Stimulated activated memory B cell treated with anti-CD40 and anti-IgM and Interleukin-4, amounts not matched to agents 10 μg/mL and 1 μg/mL and 100 μg/mL, for 72 hours (primary cell): ENCODE measurements around the gene DND1.
A peak's percentile ranks its signal among the peaks of the same experiment; 100 is the strongest.
"Not testable (repeated sequence)": the region's sequence is repeated elsewhere in the genome, so short reads cannot be mapped to it uniquely, and the experiment has no call there.

Experiments
- ATAC-seq: fragments of 150-1000 bp; cut with Tn5 transposase; 2 replicates; pipeline ENCODE4 v1.10.0; 2021
- H3K27ac Mint-ChIP-seq: one replicate; pipeline ENCODE4 v1.8.0; 2022; ENCODE audit warnings: mild to moderate bottlenecking, mixed read lengths
- H3K27me3 Mint-ChIP-seq: one replicate; pipeline ENCODE4 v1.8.0; 2022; ENCODE audit warnings: mixed read lengths
- H3K36me3 Mint-ChIP-seq: one replicate; pipeline ENCODE4 v1.8.0; 2022; ENCODE audit warnings: mixed read lengths
- H3K4me1 Mint-ChIP-seq: one replicate; pipeline ENCODE4 v1.8.0; 2022; ENCODE audit warnings: mixed read lengths
- H3K4me3 Mint-ChIP-seq: one replicate; pipeline ENCODE4 v1.8.0; 2022; ENCODE audit warnings: mild to moderate bottlenecking, moderate library complexity, mixed read lengths
- H3K9me3 Mint-ChIP-seq: one replicate; pipeline ENCODE4 v1.8.0; 2022; ENCODE audit warnings: mixed read lengths

Gene DND1

GRCh38 chr5:140639148-140639981 lies 34.0 kb downstream of the DND1 start, which contains the start of gene TMCO6:
Gene TMCO6, plus strand, starts transcription at chr5:140639451. Its CDS starts 77 bp downstream, at chr5:140639528.
- H3K27me3 Mint-ChIP-seq, result no peaks in the 10 kb centered on the region
- peaks cover 43% of the 10 kb centered on the region for H3K4me1 Mint-ChIP-seq
- peak within 1 kb of the TSS; percentile 90 for H3K27ac Mint-ChIP-seq
- no peaks in the 10 kb centered on the region for H3K9me3 Mint-ChIP-seq
- peak; percentile 96 for ATAC-seq
- peaks cover 32% of the 10 kb centered on the region for H3K36me3 Mint-ChIP-seq
- peak within 1 kb of the TSS; percentile 87 for H3K4me3 Mint-ChIP-seq

- H3K27me3 Mint-ChIP-seq, H3K9me3 Mint-ChIP-seq, ATAC-seq: not testable (repeated sequence)
- H3K36me3 Mint-ChIP-seq, result peaks cover 27% of the 10 kb centered on the region
- peaks cover 43% of the 10 kb centered on the region for H3K4me1 Mint-ChIP-seq
- H3K4me3 Mint-ChIP-seq, result peak overlapping the region; percentile 87
- H3K27ac Mint-ChIP-seq, result peak overlapping the region; percentile 90
Measured at GRCh38 chr5:140638898-140639147, 34.6 kb downstream of the DND1 start.

GRCh38 chr5:140637371-140638100 lies 35.8 kb downstream of the DND1 start:
- Mint-ChIP-seq H3K36me3 (peaks cover 16% of the 10 kb centered on the region), H3K4me1 (peaks cover 47% of the 10 kb centered on the region), H3K4me3 (no peak overlapping the region), H3K27me3 (no peaks in the 10 kb centered on the region), H3K27ac (peak overlapping the region; percentile 90), H3K9me3 (no peaks in the 10 kb centered on the region)
- ATAC-seq, result no peak

GRCh38 chr5:140635291-140636257 lies 37.8 kb downstream of the DND1 start:
- no peaks in the 10 kb centered on the region for H3K36me3 Mint-ChIP-seq
- peaks cover 36% of the 10 kb centered on the region for H3K4me1 Mint-ChIP-seq
- no peak for ATAC-seq
- H3K27me3 Mint-ChIP-seq, result peaks cover 9% of the 10 kb centered on the region
- H3K4me3 Mint-ChIP-seq, result no peak overlapping the region
- H3K27ac Mint-ChIP-seq, result no peak overlapping the region
- no peaks in the 10 kb centered on the region for H3K9me3 Mint-ChIP-seq

GRCh38 chr5:140634103-140634502 lies 39.3 kb downstream of the DND1 start:
- H3K36me3 Mint-ChIP-seq, result no peaks in the 10 kb centered on the region
- ATAC-seq, result no peak
- peaks cover 9% of the 10 kb centered on the region for H3K27me3 Mint-ChIP-seq
- no peak overlapping the region for H3K27ac Mint-ChIP-seq
- no peaks in the 10 kb centered on the region for H3K9me3 Mint-ChIP-seq
- no peak overlapping the region for H3K4me3 Mint-ChIP-seq
- peaks cover 26% of the 10 kb centered on the region for H3K4me1 Mint-ChIP-seq

- Mint-ChIP-seq H3K36me3 (no peaks in the 10 kb centered on the region), H3K27me3 (peaks cover 9% of the 10 kb centered on the region), H3K4me3 (peak overlapping the region; percentile 77), H3K27ac (peak overlapping the region; percentile 21), H3K4me1 (peaks cover 20% of the 10 kb centered on the region), H3K9me3 (no peaks in the 10 kb centered on the region)
- no peak for ATAC-seq
Measured at GRCh38 chr5:140633501-140633900, 39.9 kb downstream of the DND1 start.

DNA sequence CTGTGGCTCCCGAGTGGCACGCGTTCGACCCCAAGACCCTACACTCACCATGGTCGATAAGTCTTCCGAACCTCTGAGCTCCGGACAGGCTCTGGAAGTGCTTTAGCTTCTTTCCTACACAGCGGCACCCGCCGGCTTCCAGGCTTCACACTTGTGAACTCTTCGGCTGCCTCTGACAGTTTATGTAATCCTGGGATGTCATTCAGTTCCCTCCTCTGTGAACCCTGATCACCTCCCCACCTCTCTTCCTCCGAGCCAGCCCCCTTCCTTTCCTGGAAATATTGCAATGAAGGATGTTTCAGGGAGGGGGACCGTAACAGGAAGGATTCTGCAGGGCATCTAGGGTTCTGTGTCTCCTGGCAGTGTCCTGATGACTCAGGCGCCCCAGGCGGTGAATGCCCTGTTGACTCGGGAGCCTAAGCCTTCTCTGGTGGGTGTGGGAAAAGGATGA lies 40.3 kb downstream of the DND1 start, which contains the start of gene CD14:
CD14 (minus strand) TSS at position 155 of the 451 bp plus-strand sequence; CDS start at position 51, 104 bp downstream.
- Mint-ChIP-seq H3K9me3 (no peaks in the 10 kb centered on the region), H3K27ac (peak within 1 kb of the TSS; percentile 21), H3K4me3 (peak within 1 kb of the TSS; percentile 77), H3K36me3 (peaks cover 3% of the 10 kb centered on the region), H3K27me3 (peaks cover 9% of the 10 kb centered on the region), H3K4me1 (peaks cover 19% of the 10 kb centered on the region)
- no peak for ATAC-seq

DNA sequence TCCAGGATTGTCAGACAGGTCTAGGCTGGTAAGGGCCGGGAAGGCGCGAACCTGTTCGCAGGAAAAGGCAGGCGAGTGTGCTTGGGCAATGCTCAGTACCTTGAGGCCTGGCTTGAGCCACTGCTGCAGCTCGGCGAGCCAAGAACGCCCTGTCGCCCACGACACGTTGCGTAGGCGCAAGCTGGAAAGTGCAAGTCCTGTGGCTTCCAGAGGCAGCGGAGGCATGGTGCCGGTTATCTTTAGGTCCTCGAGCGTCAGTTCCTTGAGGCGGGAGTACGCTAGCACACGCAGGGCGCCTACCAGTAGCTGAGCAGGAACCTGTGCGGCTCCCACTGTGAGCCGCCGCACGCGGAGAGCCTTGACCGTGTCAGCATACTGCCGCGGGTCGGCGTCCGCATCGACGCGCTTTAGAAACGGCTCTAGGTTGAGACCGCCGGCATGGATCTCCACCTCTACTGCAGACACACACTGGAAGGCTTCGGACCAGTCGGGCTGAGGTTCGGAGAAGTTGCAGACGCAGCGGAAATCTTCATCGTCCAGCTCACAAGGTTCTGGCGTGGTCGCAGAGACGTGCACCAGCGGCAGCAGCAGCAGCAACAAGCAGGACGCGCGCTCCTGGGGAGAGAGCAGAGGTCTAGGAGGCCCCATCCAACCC lies 40.9 kb downstream of the DND1 start:
- Mint-ChIP-seq H3K4me3 (peak overlapping the region; percentile 77), H3K27me3 (peaks cover 9% of the 10 kb centered on the region), H3K9me3 (no peaks in the 10 kb centered on the region), H3K4me1 (peaks cover 19% of the 10 kb centered on the region), H3K27ac (peak overlapping the region; percentile 21), H3K36me3 (peaks cover 5% of the 10 kb centered on the region)
- peak; percentile 83 for ATAC-seq

DNA sequence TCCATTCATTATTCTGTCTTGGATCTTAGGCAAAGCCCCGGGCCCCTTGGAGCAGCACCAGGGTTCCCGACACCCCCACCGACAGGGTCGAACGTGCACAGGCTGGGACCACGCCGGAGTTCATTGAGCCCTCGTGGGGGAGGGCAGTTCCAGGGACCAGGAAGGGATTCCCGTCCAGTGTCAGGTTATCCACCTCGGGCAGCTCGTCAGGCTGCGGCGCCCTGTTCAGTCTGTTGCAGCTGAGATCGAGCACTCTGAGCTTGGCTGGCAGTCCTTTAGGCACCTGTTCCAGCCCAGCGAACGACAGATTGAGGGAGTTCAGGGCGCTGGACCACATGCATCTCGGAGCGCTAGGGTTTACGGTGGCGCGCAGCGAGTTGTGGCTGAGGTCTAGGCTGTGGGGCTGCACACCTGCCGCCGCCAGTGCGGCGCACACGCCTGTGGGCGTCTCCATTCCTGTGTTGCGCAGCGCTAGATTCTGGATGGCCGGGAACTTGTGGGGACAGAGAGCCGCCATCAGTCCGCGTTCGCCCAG lies 41.5 kb downstream of the DND1 start:
- Mint-ChIP-seq H3K27ac (peak overlapping the region; percentile 21), H3K4me1 (peaks cover 19% of the 10 kb centered on the region), H3K4me3 (peak overlapping the region; percentile 77), H3K36me3 (peaks cover 5% of the 10 kb centered on the region), H3K27me3 (peaks cover 9% of the 10 kb centered on the region), H3K9me3 (no peaks in the 10 kb centered on the region)
- ATAC-seq, result peak; percentile 76

DNA sequence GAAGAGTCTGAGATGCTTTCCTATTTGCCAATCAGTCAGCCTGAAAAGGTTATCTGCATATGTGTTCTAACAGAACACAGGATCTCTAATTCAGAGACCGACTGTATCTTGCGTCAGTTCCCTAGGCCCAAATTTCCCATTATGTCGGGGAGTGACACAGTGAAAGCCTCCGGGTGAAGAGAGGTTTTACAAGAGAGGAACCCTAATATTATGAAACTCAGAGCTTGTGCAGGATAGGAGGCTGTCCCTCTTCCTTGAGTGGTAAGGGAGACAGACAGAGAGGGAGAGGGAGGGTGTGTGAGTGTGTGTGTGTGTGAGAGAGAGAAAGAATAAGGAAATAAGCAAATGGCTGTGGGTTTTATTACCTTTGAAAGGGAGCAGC lies 42.3 kb downstream of the DND1 start:
- peaks cover 5% of the 10 kb centered on the region for H3K36me3 Mint-ChIP-seq
- H3K9me3 Mint-ChIP-seq, result no peaks in the 10 kb centered on the region
- H3K27me3 Mint-ChIP-seq, result peaks cover 9% of the 10 kb centered on the region
- H3K27ac Mint-ChIP-seq, result no peak overlapping the region
- ATAC-seq, result no peak
- peaks cover 19% of the 10 kb centered on the region for H3K4me1 Mint-ChIP-seq
- H3K4me3 Mint-ChIP-seq, result peak overlapping the region; percentile 10

GRCh38 chr5:140630292-140631035 lies 42.9 kb downstream of the DND1 start:
- H3K27ac Mint-ChIP-seq, result no peak overlapping the region
- H3K4me3 Mint-ChIP-seq, result no peak overlapping the region
- no peak for ATAC-seq
- H3K27me3 Mint-ChIP-seq, result peaks cover 9% of the 10 kb centered on the region
- H3K36me3 Mint-ChIP-seq, result peaks cover 5% of the 10 kb centered on the region
- peaks cover 19% of the 10 kb centered on the region for H3K4me1 Mint-ChIP-seq
- no peaks in the 10 kb centered on the region for H3K9me3 Mint-ChIP-seq

DNA sequence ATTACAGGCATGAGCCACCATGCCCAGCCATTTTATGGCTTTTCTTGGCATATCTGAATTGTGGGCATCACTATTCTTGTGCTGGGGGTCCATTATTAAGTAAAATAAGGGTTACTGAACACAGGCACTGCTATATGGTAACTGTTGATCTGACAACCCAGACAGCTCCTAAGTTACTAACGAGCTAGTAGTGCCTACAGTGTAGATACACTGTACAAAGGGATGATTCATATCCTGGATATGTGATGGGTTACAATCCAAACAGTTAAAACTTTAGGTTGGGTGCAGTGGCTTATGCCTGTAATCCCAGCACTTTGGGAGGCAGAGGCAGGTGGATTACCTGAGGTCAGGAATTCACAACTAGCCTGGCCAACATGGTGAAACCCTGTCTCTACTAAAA lies 44.7 kb downstream of the DND1 start:
- peaks cover 9% of the 10 kb centered on the region for H3K27me3 Mint-ChIP-seq
- peaks cover 5% of the 10 kb centered on the region for H3K36me3 Mint-ChIP-seq
- H3K27ac Mint-ChIP-seq, result no peak overlapping the region
- H3K4me1 Mint-ChIP-seq, result peaks cover 19% of the 10 kb centered on the region
- no peak overlapping the region for H3K4me3 Mint-ChIP-seq
- no peak for ATAC-seq
- H3K9me3 Mint-ChIP-seq, result no peaks in the 10 kb centered on the region

GRCh38 chr5:140627972-140628371 lies 45.4 kb downstream of the DND1 start:
- Mint-ChIP-seq H3K4me3 (no peak overlapping the region), H3K9me3 (no peaks in the 10 kb centered on the region), H3K27ac (no peak overlapping the region), H3K27me3 (peaks cover 9% of the 10 kb centered on the region), H3K4me1 (peaks cover 13% of the 10 kb centered on the region), H3K36me3 (peaks cover 5% of the 10 kb centered on the region)
- no peak for ATAC-seq

DNA sequence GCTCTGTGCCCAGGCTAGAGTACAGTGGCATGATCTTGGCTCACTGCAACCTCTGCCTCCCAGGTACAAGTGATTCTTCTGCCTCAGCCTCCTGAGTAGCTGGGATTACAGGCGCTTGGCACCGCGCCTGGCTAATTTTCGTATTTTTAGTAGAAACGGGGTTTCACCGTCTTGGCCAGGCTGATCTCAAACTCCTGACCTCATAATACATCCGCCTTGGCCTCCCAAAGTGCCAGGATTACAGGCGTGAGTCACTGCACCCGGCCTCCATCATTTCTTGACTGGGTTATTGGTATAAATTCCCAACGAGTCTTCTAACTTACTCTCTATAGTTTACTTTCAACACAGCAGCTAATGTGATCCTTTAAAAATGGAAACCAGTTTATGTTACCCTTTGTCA lies 48.5 kb downstream of the DND1 start:
- not testable (repeated sequence) for ATAC-seq, H3K27ac Mint-ChIP-seq, H3K27me3 Mint-ChIP-seq, H3K9me3 Mint-ChIP-seq, H3K36me3 Mint-ChIP-seq, H3K4me1 Mint-ChIP-seq, H3K4me3 Mint-ChIP-seq
